Right lobe of liver (tissue), 4 donors: ENCODE results near the gene NTM.

Experiments
- CTCF ChIP-seq, 4 donors: fragments of 200-600 bp in 3 of 4; fragments of 450-650 bp in 1 of 4; IDR thresholded peaks; one replicate each; pipeline versions ENCODE4 v1.5.1 to v1.8.0; 2016 to 2022; ENCODE audit warnings: antibody characterized with exemption in 4 of 4, mild to moderate bottlenecking in 2 of 4
- POLR2A ChIP-seq: fragments of 450-650 bp; IDR thresholded peaks from one replicate; pipeline ENCODE4 v1.6.1; 2017; ENCODE audit warnings: antibody characterized with exemption, mild to moderate bottlenecking
- donor health status: DM: no; HTN: no; CAD: no.
- donor health status: DM: no; HTN: no; CAD: no.
- donor health status: DM: no; HTN: yes; CAD: no.

GRCh38 chr11:131422496-131422895 lies 52.1 kb downstream of the NTM start:
- TF ChIP-seq CTCF (IDR thresholded peaks at IDR 0.05) (no peak), POLR2A (no peak)
